A673 (cell line): ENCODE results near the gene RIC1. TPM values are rescaled to one million over a fixed set of nuclear protein-coding genes. Genes with fewer than 3 reads are reported as not detected.

Source experiments
- BruUV-seq: library from RNA; stranded (reverse); fragments of 400-500 nt; replicated peaks from 2 replicates; lab custom pipeline; 2021; lab: Mats Ljungman, UMichigan
- CTCF ChIA-PET: fragments of 300-600 bp; sonication (Branson Sonifier 250); formaldehyde crosslinking; loops from one replicate; lab custom pipeline; 2022; ENCODE audit warnings: antibody characterized with exemption; lab: Charles Lee
- POLR2A ChIA-PET: fragments of 300-600 bp; sonication (Branson Sonifier 250); formaldehyde crosslinking; loops from one replicate; lab custom pipeline; 2022; ENCODE audit warnings: antibody characterized with exemption; ENCODE audit not compliant: low non-redundant PET; lab: Charles Lee
- DNase-seq: peaks from one replicate; pipeline ENCODE4 v3.0.0-alpha.2; 2015; ENCODE audit warnings: low spot score
- H3K27ac ChIP-seq: fragments of 200-600 bp; sonication (generic); 2 replicates; pipeline ENCODE4 v1.5.1; 2016; ENCODE audit warnings: mixed run types, low read depth, mild to moderate bottlenecking, mixed read lengths, antibody characterized with exemption, low read length; ENCODE audit not compliant: poor library complexity, severe bottlenecking
- H3K27me3 ChIP-seq: fragments of 200-600 bp; sonication (generic); replicated peaks from 2 replicates; pipeline ENCODE4 v1.6.1; 2017; ENCODE audit warnings: mixed run types, low read depth, mild to moderate bottlenecking, mixed read lengths, antibody characterized with exemption, low read length; ENCODE audit not compliant: insufficient read depth, poor library complexity
- H3K36me3 ChIP-seq: fragments of 200-600 bp; sonication (generic); 2 replicates; pipeline ENCODE4 v1.6.1; 2016; ENCODE audit warnings: mixed run types, mild to moderate bottlenecking, mixed read lengths, antibody characterized with exemption, low read length; ENCODE audit not compliant: insufficient read depth, poor library complexity, severe bottlenecking
- H3K4me1 ChIP-seq: fragments of 200-600 bp; sonication (generic); 2 replicates; pipeline ENCODE4 v1.6.1; 2017; ENCODE audit warnings: mixed run types, mild to moderate bottlenecking, mixed read lengths, antibody characterized with exemption, low read length; ENCODE audit not compliant: insufficient read depth, poor library complexity, severe bottlenecking
- H3K4me3 ChIP-seq: fragments of 200-600 bp; sonication (generic); 2 replicates; pipeline ENCODE4 v1.5.1; 2016; ENCODE audit warnings: low read depth, mixed run types, mild to moderate bottlenecking, mixed read lengths, low read length; ENCODE audit not compliant: poor library complexity, severe bottlenecking
- H3K9me3 ChIP-seq: fragments of 200-600 bp; sonication (generic); 2 replicates; pipeline ENCODE4 v1.6.1; 2016; ENCODE audit warnings: mixed run types, low read depth, mild to moderate bottlenecking, mixed read lengths, antibody characterized with exemption, low read length; ENCODE audit not compliant: poor library complexity, severe bottlenecking
- EZH2 ChIP-seq: fragments of 200-600 bp; sonication (generic); IDR thresholded peaks from 2 replicates; pipeline ENCODE4 v1.6.1; 2017; ENCODE audit warnings: borderline replicate concordance, low read depth, mild to moderate bottlenecking, mixed read lengths, antibody characterized with exemption, low read length; ENCODE audit not compliant: poor library complexity, severe bottlenecking
- intact Hi-C: fragments of 100-400 bp; cut with micrococcal nuclease; formaldehyde crosslinking; loops from one replicate; pipeline ENCODE4 v1.10.0; 2022; ENCODE audit not compliant: unreplicated experiment
- total RNA-seq: library from RNA; stranded (reverse); gene quantifications from 2 replicates; pipeline ENCODE4 v1.2.3, GENCODE V29; 2021
- TF ChIP-seq, protein P1 (sequence below): fragments of 300-800, 200-600 bp; sonication (generic); conservative IDR thresholded peaks from 2 replicates; pipeline ENCODE4 v1.5.1; 2017; ENCODE audit warnings: low read depth, mild to moderate bottlenecking, antibody characterized with exemption, low read length, moderate library complexity, mixed read lengths

Gene RIC1
- total RNA-seq, 1 experiment from 2014 or later, result 23.3 TPM

DNA sequence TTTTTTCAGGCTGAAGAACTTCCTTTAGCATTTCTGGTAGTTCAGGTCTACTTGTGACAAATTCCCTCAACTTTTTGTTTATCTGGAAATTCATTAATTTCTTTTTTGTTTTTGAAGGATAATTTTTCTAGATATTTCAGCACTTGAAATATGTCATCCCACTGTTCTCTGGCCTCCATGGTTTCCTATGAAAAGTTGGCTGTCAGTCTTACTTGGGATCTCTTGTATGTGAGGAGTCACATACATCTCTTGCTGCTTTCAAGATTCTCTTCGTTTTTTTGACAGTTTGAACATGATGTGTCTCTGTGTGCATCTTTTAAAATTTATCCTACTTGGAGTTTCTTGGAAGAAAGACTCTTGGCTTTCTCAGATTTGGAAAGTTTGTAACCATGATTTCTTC lies 79.5 kb downstream of the RIC1 start:
- Histone ChIP-seq H3K4me1 (no peaks in the 10 kb centered on the region), H3K27ac (no peak overlapping the region), H3K9me3 (peaks cover 28% of the 10 kb centered on the region), H3K27me3 (no peaks in the 10 kb centered on the region), H3K4me3 (no peak overlapping the region), H3K36me3 (peaks cover 10% of the 10 kb centered on the region)
- CTCF ChIA-PET, result no interaction called here
- POLR2A ChIA-PET, result no interaction called here
- peak; percentile 11 for DNase-seq
- intact Hi-C loops, result no loop called here
- TF ChIP-seq EZH2, result no peak
- TF ChIP-seq, protein P1, sequence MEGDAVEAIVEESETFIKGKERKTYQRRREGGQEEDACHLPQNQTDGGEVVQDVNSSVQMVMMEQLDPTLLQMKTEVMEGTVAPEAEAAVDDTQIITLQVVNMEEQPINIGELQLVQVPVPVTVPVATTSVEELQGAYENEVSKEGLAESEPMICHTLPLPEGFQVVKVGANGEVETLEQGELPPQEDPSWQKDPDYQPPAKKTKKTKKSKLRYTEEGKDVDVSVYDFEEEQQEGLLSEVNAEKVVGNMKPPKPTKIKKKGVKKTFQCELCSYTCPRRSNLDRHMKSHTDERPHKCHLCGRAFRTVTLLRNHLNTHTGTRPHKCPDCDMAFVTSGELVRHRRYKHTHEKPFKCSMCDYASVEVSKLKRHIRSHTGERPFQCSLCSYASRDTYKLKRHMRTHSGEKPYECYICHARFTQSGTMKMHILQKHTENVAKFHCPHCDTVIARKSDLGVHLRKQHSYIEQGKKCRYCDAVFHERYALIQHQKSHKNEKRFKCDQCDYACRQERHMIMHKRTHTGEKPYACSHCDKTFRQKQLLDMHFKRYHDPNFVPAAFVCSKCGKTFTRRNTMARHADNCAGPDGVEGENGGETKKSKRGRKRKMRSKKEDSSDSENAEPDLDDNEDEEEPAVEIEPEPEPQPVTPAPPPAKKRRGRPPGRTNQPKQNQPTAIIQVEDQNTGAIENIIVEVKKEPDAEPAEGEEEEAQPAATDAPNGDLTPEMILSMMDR, result no peak
- no TSS peak for BruUV-seq

DNA sequence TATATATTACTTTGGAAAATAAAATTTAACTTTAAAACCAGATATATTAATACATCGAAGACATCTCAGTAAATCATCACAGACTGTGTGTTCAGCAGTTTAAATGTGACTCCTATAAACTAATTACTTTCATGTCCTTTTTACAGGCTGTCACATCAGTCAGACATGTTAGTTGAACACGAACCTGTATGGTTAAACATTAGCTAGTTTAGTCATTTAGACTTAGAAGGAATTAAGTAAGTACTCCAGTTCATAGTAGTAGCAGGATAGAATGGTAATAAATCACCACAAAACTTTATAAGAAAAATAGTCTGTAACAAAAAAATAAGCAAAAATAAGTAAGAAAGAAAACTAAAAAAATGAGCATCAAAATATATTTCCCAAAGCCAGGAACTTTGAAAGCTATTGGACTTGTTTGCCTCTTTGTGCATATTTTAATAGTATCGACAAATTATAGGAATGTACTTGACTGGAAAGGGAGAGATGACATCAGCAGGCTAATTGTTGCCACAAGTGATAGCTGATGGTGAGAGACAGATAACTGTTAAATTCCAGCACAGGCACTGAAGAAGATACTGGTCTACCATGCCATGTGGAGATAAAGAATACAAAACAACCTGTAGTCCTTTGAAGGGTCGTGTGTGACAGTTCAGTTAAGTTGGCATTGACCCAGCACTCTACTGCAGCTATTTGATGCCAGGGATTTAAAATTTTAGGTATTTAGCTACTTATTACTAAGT lies 83.9 kb downstream of the RIC1 start:
- H3K4me3 ChIP-seq, result no peak overlapping the region
- intact Hi-C loops, result no loop called here
- TF ChIP-seq, protein P1, result no peak
- no peak for TF ChIP-seq EZH2
- ChIA-PET POLR2A (no interaction called here), CTCF (no interaction called here)
- no peak for DNase-seq
- peaks cover 10% of the 10 kb centered on the region for H3K36me3 ChIP-seq
- H3K9me3 ChIP-seq, result peaks cover 28% of the 10 kb centered on the region
- no TSS peak for BruUV-seq
- H3K27me3 ChIP-seq, result no peaks in the 10 kb centered on the region
- H3K4me1 ChIP-seq, result no peaks in the 10 kb centered on the region
- no peak overlapping the region for H3K27ac ChIP-seq

DNA sequence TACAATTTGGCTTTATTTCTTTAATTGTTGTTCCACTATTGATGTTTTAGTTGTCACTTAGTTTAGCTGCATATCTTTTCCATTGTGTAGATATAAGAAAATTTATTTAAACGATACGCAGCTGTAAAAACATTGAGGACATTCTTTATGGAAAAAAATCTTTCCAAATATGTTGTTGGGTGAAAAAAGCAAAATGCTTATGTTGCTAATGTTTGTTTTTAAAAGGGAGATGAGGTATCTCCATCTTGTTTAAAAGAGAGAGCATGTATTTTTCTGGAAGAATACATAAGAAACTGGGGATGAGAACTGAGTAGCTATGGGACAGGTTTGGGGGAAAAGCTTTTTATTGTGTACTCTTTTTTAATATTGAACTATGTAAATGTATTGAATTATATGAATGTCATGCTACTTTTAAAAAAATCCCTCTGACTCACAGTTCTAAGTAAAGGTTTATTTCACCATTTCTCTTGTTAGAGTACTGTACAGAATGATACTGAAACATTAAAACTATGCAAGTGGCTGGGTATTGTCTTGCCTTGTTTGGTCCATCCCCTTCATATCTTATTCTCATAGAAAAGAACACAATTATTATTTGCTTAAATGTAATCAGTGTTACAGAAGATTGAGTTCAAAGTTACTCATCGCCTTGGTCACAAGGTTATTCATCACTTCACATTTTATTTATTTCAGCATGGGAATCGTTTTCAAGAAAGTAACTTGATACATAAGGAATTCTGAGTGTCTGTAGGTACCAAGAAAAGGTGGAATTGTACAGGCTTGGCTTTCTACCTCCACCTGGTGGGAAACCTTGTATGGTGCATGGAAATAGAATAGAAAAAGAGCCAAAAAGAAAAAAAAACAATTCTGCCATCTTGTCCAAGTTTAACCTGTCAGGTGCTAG lies 85.8 kb downstream of the RIC1 start:
- POLR2A ChIA-PET, result no interaction called here
- intact Hi-C loops, result no loop called here
- no TSS peak for BruUV-seq
- TF ChIP-seq EZH2, result no peak
- TF ChIP-seq, protein P1, result 0 out of 2 replicates have a peak, but pooled peaks have one; percentile 26
- peaks cover 12% of the 10 kb centered on the region for H3K4me1 ChIP-seq
- no peaks in the 10 kb centered on the region for H3K27me3 ChIP-seq
- H3K9me3 ChIP-seq, result peaks cover 9% of the 10 kb centered on the region
- CTCF ChIA-PET, result no interaction called here
- no peak overlapping the region for H3K27ac ChIP-seq
- no peak overlapping the region for H3K4me3 ChIP-seq
- H3K36me3 ChIP-seq, result peaks cover 10% of the 10 kb centered on the region
- no peak for DNase-seq
